ENCODE results near the gene COTL1.

The COTL1 gene, protein sequence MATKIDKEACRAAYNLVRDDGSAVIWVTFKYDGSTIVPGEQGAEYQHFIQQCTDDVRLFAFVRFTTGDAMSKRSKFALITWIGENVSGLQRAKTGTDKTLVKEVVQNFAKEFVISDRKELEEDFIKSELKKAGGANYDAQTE

DNA sequence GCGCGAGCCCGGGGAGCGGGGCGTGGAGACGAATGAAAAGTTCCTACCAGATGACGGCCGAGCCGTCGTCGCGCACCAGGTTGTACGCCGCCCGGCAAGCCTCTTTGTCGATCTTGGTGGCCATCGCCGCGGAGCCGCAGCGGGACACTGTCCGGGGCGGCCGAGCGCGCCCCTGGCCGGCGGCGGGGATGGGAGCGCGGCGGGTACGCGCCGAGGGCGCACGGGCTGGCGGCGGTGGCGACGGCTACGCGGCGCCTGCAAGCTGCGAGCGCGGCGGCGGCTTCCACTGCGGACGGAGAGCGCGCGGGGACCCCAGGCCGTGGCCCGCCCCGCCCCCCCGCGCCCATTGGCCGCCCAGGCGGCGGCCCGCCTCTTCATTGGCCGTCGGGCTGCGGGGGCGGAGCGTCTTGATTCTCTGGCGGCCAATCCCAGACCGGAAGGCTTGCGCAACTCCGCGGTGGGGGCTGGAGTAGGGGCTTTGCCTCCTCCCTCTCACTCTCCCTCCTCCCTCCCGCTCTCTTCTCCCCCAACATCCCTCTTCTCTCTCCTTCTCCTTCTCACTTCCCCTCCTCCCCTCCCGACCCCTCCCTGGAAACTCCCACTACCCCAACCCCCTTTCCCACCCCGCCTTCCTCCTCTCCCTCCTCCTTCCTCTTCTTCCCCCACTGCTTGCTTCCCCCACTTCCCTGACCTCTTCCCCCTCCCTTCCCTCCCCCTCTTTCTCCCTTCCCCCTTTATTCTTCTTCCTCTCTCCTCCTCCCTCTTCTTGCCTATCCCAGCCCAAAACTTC lies at the start of gene COTL1:
TSS of gene COTL1 (minus strand) at position 288 of the 790 bp plus-strand sequence. CDS start at position 124, 164 bp downstream.
- peak; percentile 22 for DNase-seq

DNA sequence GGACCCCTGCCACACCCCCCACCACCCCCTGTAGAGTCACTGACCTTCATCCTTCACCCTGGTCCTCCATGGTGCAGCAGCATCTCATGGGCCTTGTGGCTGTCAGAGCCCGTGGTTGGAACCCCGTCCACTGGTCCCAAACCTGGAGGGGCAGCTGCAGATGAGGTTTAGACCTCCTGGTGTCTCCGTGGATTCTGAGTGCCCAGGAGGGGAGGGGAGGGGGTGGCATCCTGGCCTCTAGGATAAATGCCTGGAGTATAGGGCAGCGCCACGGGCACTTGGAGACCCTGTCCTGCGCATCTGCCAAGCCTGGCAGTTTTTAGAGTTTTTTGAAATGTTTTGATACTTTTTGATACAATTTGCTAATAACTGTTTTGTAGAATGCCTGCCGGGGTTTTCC lies 48.0 kb upstream of the COTL1 start:
- no peak for DNase-seq

DNA sequence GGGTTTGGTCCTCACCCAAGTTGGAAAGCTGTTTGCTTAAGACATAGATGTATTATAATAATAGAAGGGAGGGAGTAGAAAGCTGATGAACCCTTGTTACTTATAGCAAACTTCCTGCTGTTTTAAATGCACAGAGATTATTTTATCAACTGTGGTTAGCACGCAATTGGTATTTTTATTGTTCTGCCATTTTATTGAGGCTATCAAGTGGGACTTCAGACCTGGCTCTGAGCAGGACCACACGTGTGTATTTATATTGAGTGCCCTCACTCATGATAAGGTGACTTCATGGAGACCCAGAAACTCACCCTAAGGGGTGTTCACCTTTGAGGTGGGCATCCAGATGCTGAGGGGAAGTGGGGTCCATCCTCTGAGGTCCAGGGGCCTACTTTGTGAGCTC lies 47.5 kb upstream of the COTL1 start:
- no peak for DNase-seq

DNA sequence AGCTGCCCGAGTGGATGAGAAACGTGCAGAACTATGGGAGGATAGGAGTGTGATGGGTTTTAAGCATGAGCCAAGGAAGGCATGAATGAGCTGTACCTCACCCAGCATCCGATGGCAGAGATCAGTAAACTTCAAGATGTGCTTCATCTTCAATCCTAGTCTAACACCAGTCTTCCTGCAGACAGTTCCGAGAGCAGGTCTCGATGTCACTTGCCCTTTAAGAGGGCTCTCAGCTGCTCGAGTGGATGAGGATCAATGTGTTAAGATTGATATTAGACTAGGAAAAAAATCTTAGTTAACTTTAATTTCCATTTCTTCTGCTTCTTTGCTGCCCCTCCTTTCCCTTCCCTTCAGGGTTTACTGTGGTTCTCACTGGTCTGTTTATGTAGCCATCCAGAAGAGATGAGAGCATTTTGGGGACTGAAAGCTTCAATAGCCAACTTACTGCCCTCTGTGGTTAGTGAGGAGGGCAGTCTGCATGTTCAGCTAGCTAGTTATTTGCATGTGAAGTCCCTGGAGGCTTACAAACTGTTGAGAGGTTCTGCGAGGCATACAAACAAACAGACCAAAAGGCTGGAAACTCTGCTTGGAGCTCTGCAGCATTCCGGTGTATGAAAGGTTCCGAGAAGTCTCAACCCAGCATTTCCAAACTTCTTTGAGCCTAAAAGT lies 45.7 kb upstream of the COTL1 start:
- no peak for DNase-seq

DNA sequence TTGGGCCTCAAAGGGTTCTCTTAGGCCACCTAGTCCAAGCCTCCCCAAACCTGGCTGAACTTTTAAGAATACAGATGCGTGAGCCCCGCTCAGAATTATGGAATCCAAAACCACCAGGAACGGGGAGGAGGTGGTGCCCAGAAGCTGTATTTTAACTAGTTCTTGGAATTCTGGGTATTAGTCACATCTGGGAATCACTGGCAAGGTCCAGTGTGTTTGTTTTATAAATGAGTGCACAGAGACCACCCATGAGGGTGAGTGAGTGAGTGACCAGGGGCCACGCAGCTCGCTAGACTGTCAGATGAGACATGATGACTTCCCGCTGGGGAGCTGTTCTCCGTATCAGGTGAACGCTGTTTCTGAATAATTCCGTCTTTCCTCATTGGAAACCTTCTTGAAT lies 44.6 kb upstream of the COTL1 start:
- DNase-seq: no peak

DNA sequence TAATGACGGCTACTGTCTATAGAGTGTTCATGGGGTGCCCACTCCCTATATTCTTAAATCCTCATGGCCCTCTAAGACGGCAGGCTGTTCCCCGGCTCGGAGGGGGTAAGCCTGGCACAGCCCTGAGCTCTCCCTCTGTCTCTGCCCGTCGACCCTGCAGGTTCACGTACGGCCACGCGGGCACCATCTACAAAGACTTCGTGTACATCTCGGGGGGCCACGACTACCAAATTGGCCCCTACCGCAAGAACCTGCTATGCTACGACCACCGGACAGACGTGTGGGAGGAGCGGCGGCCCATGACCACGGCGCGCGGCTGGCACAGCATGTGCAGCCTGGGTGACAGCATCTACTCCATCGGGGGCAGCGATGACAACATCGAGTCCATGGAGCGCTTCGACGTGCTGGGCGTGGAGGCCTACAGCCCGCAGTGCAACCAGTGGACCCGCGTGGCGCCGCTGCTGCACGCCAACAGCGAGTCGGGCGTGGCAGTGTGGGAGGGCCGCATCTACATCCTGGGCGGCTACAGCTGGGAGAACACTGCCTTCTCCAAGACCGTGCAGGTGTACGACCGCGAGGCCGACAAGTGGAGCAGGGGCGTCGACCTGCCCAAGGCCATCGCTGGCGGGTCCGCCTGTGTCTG lies 43.7 kb upstream of the COTL1 start:
- no peak for DNase-seq

DNA sequence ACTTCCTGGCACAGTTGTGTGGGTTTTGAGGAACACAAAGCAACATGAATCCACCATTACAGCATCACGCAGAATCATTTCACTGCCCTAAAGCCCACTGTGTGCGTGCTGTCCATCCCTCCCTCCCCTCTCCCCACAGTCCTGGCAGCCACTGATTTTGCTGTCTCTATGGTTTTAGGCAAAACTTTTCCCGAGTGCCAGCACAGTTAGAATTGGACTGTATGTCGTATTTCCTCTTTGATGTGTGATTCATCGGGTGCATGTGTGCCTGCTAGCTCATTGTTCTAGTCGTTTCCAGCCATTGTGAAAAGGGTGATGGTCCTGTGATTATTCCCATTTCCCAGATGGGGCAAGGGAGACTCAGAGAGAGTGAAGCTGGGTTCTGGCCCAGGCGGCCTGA lies 43.1 kb upstream of the COTL1 start:
- no peak for DNase-seq

DNA sequence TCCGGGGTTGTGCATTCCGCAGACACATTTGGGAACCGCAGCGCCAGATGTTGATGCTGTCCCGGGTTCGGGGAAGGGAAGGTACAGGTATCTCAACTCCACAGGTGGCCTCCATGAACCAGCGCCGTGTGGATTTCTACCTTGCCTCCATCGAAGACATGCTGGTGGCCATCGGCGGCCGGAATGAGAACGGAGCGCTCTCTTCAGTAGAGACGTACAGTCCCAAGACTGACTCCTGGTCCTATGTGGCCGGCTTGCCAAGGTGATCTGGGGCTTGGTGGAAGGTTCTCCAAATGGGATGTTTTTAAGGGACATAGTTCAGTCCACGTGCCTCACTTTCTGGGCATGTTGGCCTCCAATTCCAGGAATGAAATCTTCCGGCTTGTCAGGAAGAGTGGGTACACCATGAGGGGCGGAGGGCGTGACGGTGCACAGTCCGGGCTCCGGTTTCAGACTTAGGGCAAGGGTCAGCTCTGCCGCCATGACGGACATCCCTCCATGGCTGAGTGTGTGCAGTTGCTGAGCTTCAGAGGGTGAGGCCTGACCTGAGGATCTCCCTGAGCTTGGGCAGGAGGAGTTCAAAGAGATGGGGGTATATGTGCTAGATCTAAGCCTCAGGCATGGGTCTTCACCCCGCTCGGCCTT lies 41.9 kb upstream of the COTL1 start:
- DNase-seq: no peak

DNA sequence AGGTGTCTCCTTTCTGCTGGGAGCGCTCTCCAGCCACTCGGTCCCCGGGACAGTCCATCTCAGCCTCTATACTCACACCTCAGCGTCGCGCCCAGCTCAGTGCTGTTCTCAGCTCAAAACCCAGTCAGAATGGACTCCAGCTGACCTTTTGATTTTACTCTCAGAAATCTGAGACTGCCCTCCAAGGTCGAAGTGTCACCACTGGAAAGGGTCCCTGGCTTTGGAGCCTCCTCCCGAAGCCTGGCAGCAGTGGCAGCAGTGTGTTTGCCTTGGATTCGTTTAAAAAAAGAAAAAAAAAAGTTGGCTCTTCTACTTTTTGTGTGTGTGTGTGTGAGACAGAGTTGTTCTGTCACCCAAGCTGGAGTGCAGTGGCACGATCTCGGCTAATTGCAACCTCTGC lies 40.8 kb upstream of the COTL1 start:
- DNase-seq: no peak

DNA sequence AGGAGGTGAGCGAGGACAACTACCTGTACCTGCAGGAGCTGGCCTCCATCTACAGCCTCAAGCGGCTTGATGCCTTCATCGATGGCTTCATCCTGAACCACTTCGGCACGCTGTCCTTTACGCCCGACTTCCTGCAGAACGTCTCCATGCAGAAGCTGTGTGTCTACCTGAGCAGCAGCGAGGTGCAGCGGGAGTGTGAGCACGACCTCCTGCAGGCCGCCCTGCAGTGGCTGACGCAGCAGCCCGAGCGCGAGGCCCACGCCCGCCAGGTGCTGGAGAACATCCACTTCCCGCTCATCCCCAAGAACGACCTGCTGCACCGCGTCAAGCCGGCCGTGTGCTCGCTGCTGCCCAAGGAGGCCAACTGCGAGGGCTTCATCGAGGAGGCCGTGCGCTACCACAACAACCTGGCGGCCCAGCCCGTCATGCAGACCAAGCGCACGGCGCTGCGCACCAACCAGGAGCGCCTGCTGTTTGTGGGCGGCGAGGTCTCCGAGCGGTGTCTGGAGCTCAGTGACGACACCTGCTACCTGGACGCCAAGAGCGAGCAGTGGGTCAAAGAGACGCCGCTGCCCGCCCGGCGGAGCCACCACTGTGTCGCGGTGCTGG lies 39.5 kb upstream of the COTL1 start:
- DNase-seq: no peak

DNA sequence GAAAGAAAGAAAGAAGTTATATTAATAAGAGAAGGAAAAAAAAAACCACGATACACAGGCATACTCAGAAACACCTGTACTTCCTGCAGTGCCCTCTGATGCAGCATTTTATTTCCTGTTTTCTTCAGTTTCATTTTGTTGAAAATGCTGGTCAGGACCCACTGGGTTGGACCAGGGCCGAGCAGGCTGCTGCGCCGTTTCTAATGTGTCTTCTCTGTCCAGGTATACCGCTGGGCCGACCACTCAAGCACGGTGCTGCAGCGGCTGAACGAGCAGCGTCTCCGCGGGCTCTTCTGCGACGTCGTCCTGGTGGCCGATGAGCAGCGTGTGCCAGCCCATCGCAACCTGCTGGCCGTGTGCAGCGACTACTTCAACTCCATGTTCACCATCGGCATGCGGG lies 38.8 kb upstream of the COTL1 start:
- DNase-seq: no peak

DNA sequence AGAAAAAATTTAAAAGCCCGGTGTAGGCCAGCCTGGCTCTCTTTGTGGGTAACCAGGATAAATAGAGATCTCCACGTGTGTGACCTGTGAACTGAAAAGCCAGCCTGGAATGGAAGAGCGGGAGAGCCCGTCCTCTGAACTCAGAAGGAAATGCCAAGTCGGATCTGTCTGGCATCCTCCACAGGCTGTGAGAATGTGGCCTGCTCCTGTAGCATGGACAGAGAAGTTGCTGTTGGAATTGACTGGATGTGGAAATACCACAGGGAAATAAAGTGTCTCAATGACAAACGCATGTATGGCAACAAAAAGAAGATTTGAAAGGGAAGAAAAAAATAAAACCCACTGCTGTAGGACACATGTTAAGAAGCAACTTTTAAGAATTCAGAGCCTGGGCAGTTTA lies 37.1 kb upstream of the COTL1 start:
- no peak for DNase-seq

DNA sequence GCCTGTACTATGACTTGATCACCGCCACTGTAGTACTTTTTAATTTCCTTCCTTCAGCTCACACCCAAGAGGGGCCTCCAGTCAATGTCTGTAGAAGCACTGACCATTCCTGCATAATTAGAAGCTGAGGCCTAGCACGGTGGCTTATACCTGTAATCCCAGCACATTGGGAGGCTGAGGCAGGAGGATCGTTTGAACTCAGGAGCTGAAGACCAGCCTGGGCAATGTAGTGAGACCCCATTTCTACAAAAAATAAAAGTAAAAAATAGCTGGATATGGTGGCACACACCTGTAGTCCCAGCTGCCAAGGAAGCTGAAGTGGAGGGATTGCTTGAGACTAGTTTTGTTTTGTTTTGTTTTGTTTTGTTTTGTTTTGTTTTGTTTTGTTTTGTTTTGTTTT lies 36.4 kb upstream of the COTL1 start:
- DNase-seq: no peak

DNA sequence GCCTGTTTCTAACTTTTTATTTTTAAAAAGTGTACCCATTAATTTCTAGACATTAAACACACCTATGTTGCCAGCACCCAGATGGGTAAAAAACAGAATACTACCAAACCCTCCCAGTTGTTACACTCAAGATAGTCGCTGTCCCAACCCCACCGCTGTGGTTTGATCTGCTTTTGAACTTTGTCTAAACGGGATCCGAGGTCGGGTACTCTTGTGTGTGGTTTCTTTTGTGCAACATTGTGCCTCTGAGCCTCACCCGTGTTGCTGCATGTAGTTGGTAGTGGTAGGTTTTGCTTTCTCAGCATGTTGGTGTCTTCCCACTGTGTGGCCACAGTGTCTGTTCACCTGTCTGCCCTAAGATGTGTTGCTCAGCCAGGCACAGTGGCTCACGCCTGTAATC lies 34.7 kb upstream of the COTL1 start:
- no peak for DNase-seq

DNA sequence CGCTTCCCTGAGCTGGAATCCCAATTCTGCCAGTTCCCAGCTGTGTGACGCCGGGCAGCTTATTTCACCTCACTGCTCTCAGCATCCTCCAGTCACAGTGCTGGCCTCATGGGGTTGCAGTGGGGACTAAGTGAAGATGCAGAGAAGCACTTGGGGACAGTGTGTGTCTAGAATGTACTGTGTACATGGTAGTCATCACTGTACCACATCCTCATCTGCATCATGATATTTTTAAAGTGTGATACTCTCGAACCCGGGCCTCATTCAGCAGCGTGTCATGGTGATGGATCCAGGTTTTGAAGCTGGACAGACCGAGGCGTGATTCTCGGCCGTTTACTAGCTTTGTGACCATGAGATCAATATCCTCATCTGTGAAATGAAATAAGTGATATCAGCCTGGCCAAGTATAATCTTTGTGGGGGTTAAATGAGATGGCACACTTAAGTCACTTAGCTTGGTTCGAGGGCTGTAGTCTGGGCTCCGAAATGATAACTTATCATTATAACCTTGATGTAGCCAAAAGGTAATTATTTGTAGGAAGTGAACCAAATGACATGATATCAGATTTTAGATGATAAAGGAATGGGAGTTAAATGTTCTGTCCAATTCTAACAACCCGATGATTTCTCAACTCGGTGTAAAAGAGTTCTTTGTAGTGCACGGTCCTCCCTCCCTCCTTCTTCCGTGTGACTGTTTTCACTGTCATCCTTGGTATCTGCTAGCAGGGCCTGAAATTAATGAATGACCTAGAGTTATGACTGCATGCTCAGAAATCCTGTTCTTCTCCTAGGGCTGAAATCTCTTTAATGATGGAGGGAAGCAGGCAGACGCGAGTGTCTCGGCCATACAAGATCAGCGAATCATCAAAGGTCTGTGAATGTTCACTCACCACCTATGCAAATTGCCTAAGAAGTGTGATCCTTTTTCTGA lies 32.4 kb upstream of the COTL1 start:
- no peak for DNase-seq

DNA sequence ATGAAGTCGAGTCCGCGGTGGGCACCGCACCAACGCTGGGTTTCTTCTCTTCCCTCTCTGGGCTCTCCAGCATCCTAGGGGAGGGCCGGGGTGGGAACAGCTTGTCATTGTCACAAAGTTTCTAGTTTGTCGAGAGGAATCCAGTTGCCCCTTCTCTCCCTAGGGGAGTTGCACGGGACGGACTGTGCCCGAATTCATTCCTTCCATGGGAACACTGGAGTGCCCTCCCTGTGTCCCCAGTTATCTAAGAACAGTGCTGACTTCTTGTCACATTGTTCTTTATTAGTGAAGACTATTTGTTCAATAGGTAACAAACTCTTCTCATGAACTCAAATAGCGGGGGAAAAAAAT lies 31.6 kb upstream of the COTL1 start:
- DNase-seq: no peak

DNA sequence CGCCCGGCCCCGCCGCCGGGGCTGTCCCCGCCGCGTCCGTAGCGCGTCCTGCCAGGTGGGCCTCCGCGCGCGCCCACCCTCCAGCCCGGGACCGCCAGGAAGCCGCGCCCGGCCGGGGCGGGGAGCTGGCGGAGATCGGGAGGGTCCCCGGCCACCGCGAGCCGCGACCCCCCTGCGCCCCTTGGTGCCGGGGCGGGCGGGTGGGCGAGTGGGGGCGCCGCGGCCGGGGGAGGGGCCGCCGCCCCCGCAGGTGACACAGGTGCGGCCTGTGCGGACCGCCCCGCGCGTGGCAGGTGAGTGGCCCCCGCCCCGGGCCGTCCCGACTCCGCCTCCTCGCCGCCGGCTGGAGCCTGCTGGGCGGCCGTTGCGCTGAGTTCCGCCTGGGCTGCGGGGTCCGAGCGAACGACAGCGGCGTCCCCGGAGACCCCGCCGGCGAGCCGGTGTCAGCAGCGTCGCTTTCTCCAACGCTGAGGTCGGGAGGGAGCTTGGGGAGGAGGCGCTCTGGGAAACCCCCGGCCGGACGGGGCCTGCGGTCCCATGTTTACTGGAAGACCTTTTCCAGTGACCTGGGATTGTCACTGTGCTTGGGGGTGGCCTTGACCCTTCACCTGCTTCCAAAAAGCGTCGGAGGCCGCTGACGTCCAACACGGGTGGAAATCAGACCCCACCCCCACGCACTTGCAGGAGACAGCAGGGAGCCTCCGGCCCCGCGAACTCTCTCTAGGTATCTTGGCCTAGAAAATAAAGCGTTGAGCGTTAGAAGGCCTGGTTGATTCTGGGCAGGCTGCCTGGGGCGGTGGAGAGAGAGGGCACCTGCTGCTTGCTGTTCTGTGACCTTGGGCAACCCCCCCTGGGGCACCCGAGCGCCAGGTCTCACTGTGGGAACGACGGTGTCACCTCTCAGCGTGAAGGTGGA lies 31.0 kb upstream of the COTL1 start:
- no peak for DNase-seq

DNA sequence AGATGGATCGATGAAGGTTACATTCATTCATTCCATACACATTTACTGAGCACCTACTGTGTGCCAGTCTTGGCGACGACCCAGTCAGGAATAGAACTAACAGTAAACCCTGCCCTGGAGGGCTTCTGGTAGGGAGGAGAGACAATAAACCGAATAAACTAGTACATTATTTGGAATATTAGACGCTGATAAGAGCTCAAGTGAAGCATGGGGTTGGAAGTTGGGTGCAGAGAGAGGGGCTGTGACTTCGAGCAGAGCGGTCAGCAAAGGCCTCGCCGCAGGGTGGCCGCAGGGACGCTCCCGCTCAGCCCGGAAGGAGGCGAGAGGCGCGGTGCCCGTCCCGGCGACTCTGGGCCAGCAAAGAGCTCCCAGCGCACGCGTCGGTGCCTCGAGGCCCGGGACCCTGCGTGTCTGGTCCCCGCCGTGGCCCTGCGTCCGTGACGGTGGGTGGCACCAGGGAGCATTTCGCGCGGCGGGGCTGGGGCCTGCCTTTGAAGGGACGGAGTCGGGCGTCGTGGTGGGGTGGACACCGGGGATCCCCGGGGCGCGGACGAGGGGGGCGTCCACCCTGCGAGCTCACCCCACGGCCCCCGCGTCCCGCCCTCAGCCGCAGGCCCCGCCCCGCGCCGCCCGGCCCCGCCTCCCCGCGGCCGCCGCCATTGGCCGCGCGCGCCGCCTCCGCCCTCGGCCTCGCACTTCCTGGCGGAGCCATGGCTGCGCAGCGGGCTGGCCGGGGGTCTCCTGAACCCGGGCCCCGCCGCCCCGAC lies 30.1 kb upstream of the COTL1 start, which contains the start of gene KLHL36:
TSS of gene KLHL36 (plus strand) at position 684 of the 767 bp plus-strand sequence. CDS start 2,357 bp downstream, outside the sequence.
- DNase-seq: no peak

DNA sequence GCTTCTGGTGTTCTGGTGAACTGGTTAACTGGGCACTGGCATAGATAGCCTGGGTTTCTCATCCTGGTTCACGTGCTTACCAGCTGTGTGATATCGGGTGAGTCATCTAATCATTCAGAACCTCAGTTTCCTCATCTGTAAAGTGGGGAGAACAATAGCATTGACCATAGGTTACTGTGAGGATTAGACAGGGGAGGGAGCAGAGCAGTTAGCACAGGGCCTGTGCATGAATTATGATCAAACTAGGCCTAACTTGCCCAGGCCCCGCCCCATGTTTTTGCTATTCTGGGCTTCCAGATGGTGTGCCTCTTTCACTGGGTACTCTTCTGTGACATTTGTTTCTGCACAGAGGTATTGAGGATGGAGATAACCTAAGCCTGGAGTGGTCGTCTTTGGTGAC lies 25.8 kb upstream of the COTL1 start:
- no peak for DNase-seq

DNA sequence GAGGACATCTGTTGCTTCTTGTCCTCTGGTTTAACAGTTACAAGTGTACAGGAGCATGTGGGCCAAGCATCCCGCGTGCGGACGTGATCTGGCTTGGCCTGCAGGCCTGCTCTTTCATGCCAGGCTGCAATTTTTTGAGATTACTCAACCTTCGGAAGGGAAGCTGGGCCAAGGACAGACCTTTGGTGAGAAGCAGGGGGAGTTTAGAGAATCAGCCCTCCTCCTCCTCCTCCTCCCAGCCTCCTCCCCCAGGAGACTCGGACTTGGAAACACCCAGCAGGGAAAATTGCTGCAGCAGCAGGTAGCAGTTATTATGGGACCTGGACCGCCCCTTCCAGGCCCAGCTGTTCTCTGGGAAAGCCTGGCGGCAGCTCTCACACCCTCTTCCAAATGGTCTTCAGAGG lies 25.3 kb upstream of the COTL1 start:
- no peak for DNase-seq

Measured in NCI-H2029 treated with DMSO at 0.1 percent for 48 hours (cell line).